Stimulated activated CD4-positive, alpha-beta T cell treated with anti-CD3 and anti-CD28 coated beads, TNF-alpha, amount 100 ng/mL, for 4 hours (primary cell): Measurements from ENCODE around the gene TNFSF9.
"Not testable (repeated sequence)": the region's sequence is repeated elsewhere in the genome, so short reads cannot be mapped to it uniquely, and the experiment has no call there.

Source experiments
- DNase-seq, 3 experiments: peaks; one replicate each; pipeline ENCODE4 v3.0.0-alpha.2; 2020; ENCODE audit warnings: low read depth in 3 of 3

Gene TNFSF9

GRCh38 chr19:6532244-6532999, 1.6 kb downstream of the TNFSF9 start:
- no peak for DNase-seq

GRCh38 chr19:6533000-6533328, 2.1 kb downstream of the TNFSF9 start:
- DNase-seq: no peak

GRCh38 chr19:6533746-6534418, 3.1 kb downstream of the TNFSF9 start:
- DNase-seq: no peak

GRCh38 chr19:6534451-6535093, 3.7 kb downstream of the TNFSF9 start:
- no peak for DNase-seq

- no peak for DNase-seq
Measured at GRCh38 chr19:6535558-6536137, 4.8 kb downstream of the TNFSF9 start.

- no peak for DNase-seq
Measured at GRCh38 chr19:6539514-6539913, 8.7 kb downstream of the TNFSF9 start.

- no peak for DNase-seq
Measured at GRCh38 chr19:6540918-6541689, 10.3 kb downstream of the TNFSF9 start.

GRCh38 chr19:6543866-6544347, 13.1 kb downstream of the TNFSF9 start:
- no peak for DNase-seq

- not testable (repeated sequence) for DNase-seq
Measured at GRCh38 chr19:6550679-6551078, 19.9 kb downstream of the TNFSF9 start.

GRCh38 chr19:6551091-6551490, 20.3 kb downstream of the TNFSF9 start:
- no peak for DNase-seq

- peak in 2 of 3 experiments; percentile 13 to 26 for DNase-seq
Measured at GRCh38 chr19:6551607-6552450, 21.0 kb downstream of the TNFSF9 start.

- no peak for DNase-seq
Measured at GRCh38 chr19:6556043-6556449, 25.2 kb downstream of the TNFSF9 start.

GRCh38 chr19:6556480-6557195, 25.8 kb downstream of the TNFSF9 start:
- no peak for DNase-seq

GRCh38 chr19:6562437-6562836, 31.6 kb downstream of the TNFSF9 start:
- not testable (repeated sequence) for DNase-seq

- DNase-seq: no peak
Measured at GRCh38 chr19:6564393-6564792, 33.6 kb downstream of the TNFSF9 start.

- not testable (repeated sequence) for DNase-seq
Measured at GRCh38 chr19:6566727-6567126, 35.9 kb downstream of the TNFSF9 start.

GRCh38 chr19:6568010-6568526, 37.2 kb downstream of the TNFSF9 start:
- no peak for DNase-seq

- no peak for DNase-seq
Measured at GRCh38 chr19:6568816-6569215, 38.0 kb downstream of the TNFSF9 start.

GRCh38 chr19:6570764-6571163, 39.9 kb downstream of the TNFSF9 start:
- no peak for DNase-seq

- no peak for DNase-seq
Measured at GRCh38 chr19:6571167-6571566, 40.3 kb downstream of the TNFSF9 start.
